ENCODE results near the gene EXPH5.

GRCh38 chr11:108522318-108522717, 71.2 kb downstream of the EXPH5 start:
- no peak for TF ChIP-seq CTCF (IDR thresholded peaks at IDR 0.05)
- TF ChIP-seq EZH2 (IDR thresholded peaks at IDR 0.05; ENCODE audit: borderline replicate concordance, insufficient read depth, low read depth, low read length, poor library complexity, severe bottlenecking): no peak
